Neural progenitor cell (in vitro differentiated cells): Measurements from ENCODE around the gene PRR15L. TPM values are rescaled to one million over a fixed set of nuclear protein-coding genes. Genes with fewer than 3 reads are reported as not detected.
"Not testable (repeated sequence)": the region's sequence is repeated elsewhere in the genome, so short reads cannot be mapped to it uniquely, and the experiment has no call there.

Source experiments
- DNase-seq: peaks from one replicate; pipeline ENCODE4 v3.0.0-alpha.2; 2016; ENCODE audit warnings: low spot score
- H2AFZ ChIP-seq: fragments of 200-600 bp; sonication (generic); replicated peaks from 2 replicates; pipeline ENCODE4 v1.6.1; 2016; ENCODE audit warnings: antibody characterized with exemption
- H3F3A ChIP-seq: fragments of 200-600 bp; sonication (generic); 2 replicates; pipeline ENCODE4 v1.6.1; 2016; ENCODE audit warnings: antibody characterized with exemption, low read depth
- H3K27ac ChIP-seq: fragments of 200-600 bp; sonication (generic); 2 replicates; pipeline ENCODE4 v1.5.1; 2016; ENCODE audit warnings: mild to moderate bottlenecking
- H3K27me3 ChIP-seq: fragments of 200-600 bp; sonication (generic); 2 replicates; pipeline ENCODE4 v1.6.1; 2016; ENCODE audit warnings: mild to moderate bottlenecking, moderate library complexity
- H3K36me3 ChIP-seq: fragments of 200-600 bp; sonication (generic); 2 replicates; pipeline ENCODE4 v1.5.1; 2016
- H3K4me1 ChIP-seq: fragments of 200-600 bp; sonication (generic); 2 replicates; pipeline ENCODE4 v1.6.1; 2016; ENCODE audit warnings: mixed run types
- H3K4me2 ChIP-seq: fragments of 200-600 bp; sonication (generic); 2 replicates; pipeline ENCODE4 v1.6.1; 2016
- H3K4me3 ChIP-seq: fragments of 200-600 bp; sonication (generic); 2 replicates; pipeline ENCODE4 v1.5.1; 2016
- H3K79me2 ChIP-seq: fragments of 200-600 bp; sonication (generic); 2 replicates; pipeline ENCODE4 v1.6.1; 2016; ENCODE audit warnings: low read depth
- H3K9ac ChIP-seq: fragments of 200-600 bp; sonication (generic); 2 replicates; pipeline ENCODE4 v1.6.1; 2016
- H3K9me3 ChIP-seq: fragments of 200-600 bp; sonication (generic); 2 replicates; pipeline ENCODE4 v1.5.1; 2016; ENCODE audit warnings: low read depth
- H4K20me1 ChIP-seq: fragments of 200-600 bp; sonication (generic); 2 replicates; pipeline ENCODE4 v1.6.1; 2016; ENCODE audit warnings: low read depth
- H3K27ac Mint-ChIP-seq: 3 replicates; pipeline ENCODE4 v1.8.0; 2021; ENCODE audit warnings: mixed read lengths
- H3K27me3 Mint-ChIP-seq: 2 replicates; pipeline ENCODE4 v1.8.0; 2022; ENCODE audit warnings: low read depth, mild to moderate bottlenecking, inconsistent platforms, moderate library complexity, mixed read lengths; ENCODE audit not compliant: insufficient read depth
- H3K36me3 Mint-ChIP-seq: 3 replicates; pipeline ENCODE4 v1.8.0; 2021; ENCODE audit warnings: mixed read lengths
- H3K4me1 Mint-ChIP-seq: 3 replicates; pipeline ENCODE4 v1.8.0; 2021; ENCODE audit warnings: mixed read lengths
- H3K4me3 Mint-ChIP-seq: 3 replicates; pipeline ENCODE4 v1.8.0; 2021; ENCODE audit warnings: mild to moderate bottlenecking, moderate library complexity, mixed read lengths
- H3K9me3 Mint-ChIP-seq: 3 replicates; pipeline ENCODE4 v1.8.0; 2020; ENCODE audit warnings: mixed read lengths
- EZH2 ChIP-seq: fragments of 200-600 bp; sonication (generic); IDR thresholded peaks from 2 replicates; pipeline ENCODE4 v1.6.1; 2017; ENCODE audit warnings: antibody characterized with exemption, mild to moderate bottlenecking, moderate library complexity
- EZH2phosphoT487 ChIP-seq: fragments of 200-600 bp; sonication (generic); IDR thresholded peaks from 2 replicates; pipeline ENCODE4 v1.6.1; 2017; ENCODE audit warnings: antibody characterized with exemption
- total RNA-seq: library from RNA; depleted of rRNA; stranded (reverse); fragments of >200 nt; gene quantifications from 2 replicates; pipeline ENCODE4 v1.2.3, GENCODE V29; 2015; ENCODE audit warnings: low replicate concordance
- TF ChIP-seq, protein P1 (sequence below): fragments of 200-600 bp; sonication (generic); IDR thresholded peaks from 2 replicates; pipeline ENCODE4 v1.5.1; 2017; ENCODE audit warnings: antibody characterized with exemption, mild to moderate bottlenecking

Gene PRR15L
- total RNA-seq, 1 donor from 2014 or later = not detected

DNA sequence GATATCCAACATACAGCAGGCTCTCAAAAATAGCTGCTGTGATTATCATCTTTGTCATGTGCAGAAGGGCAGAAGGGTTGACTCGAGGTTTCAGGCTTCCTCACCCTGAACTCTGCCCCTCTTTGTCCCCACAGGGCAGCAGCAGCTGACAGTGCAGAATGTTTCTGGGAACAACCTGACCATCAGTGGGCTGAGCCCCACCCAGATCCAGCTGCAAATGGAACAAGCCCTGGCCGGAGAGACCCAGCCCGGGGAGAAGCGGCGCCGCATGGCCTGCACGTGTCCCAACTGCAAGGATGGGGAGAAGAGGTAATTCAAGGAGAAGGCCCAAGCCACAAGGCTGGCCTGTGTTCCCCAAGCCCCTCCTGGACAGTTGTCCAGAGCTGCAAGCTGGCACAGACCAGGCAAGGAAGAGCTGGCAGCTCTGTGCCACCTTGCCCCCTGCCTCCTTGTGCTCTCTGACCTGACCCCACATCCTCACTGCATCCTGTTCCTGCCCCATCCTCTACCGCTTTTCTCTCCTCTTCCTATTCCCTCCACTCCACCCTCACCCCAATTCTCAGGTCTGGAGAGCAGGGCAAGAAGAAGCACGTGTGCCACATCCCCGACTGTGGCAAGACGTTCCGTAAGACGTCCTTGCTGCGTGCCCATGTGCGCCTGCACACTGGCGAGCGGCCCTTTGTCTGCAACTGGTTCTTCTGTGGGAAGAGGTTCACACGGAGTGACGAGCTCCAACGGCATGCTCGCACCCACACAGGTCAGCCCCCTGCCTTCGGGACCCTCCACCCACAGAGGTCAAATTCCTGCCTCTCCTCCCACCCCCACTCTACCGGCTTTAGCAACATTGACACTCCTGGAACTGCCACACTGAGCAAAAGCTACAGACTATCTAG, 32.7 kb downstream of the PRR15L start:
- no peak for TF ChIP-seq EZH2
- TF ChIP-seq, protein P1, sequence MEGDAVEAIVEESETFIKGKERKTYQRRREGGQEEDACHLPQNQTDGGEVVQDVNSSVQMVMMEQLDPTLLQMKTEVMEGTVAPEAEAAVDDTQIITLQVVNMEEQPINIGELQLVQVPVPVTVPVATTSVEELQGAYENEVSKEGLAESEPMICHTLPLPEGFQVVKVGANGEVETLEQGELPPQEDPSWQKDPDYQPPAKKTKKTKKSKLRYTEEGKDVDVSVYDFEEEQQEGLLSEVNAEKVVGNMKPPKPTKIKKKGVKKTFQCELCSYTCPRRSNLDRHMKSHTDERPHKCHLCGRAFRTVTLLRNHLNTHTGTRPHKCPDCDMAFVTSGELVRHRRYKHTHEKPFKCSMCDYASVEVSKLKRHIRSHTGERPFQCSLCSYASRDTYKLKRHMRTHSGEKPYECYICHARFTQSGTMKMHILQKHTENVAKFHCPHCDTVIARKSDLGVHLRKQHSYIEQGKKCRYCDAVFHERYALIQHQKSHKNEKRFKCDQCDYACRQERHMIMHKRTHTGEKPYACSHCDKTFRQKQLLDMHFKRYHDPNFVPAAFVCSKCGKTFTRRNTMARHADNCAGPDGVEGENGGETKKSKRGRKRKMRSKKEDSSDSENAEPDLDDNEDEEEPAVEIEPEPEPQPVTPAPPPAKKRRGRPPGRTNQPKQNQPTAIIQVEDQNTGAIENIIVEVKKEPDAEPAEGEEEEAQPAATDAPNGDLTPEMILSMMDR = no peak
- no peak for TF ChIP-seq EZH2phosphoT487
- peaks cover 21% of the 10 kb centered on the region for H3K36me3 Mint-ChIP-seq
- H3K4me1 Mint-ChIP-seq = peaks cover 5% of the 10 kb centered on the region
- H3K27me3 ChIP-seq = no peaks in the 10 kb centered on the region
- H3K9me3 Mint-ChIP-seq = no peaks in the 10 kb centered on the region
- no peak overlapping the region for H3K4me3 Mint-ChIP-seq
- no peaks in the 10 kb centered on the region for H3K4me1 ChIP-seq
- no peaks in the 10 kb centered on the region for H3F3A ChIP-seq
- H3K9me3 ChIP-seq = no peaks in the 10 kb centered on the region
- no peaks in the 10 kb centered on the region for H3K36me3 ChIP-seq
- no peaks in the 10 kb centered on the region for H3K79me2 ChIP-seq
- H2AFZ ChIP-seq = no peak overlapping the region
- no peak overlapping the region for H3K4me3 ChIP-seq
- H3K9ac ChIP-seq = no peak overlapping the region
- H3K27me3 Mint-ChIP-seq = peaks cover 7% of the 10 kb centered on the region
- DNase-seq = no peak
- no peaks in the 10 kb centered on the region for H4K20me1 ChIP-seq
- H3K4me2 ChIP-seq = no peak overlapping the region
- H3K27ac ChIP-seq = no peak overlapping the region
- H3K27ac Mint-ChIP-seq = no peak overlapping the region

DNA sequence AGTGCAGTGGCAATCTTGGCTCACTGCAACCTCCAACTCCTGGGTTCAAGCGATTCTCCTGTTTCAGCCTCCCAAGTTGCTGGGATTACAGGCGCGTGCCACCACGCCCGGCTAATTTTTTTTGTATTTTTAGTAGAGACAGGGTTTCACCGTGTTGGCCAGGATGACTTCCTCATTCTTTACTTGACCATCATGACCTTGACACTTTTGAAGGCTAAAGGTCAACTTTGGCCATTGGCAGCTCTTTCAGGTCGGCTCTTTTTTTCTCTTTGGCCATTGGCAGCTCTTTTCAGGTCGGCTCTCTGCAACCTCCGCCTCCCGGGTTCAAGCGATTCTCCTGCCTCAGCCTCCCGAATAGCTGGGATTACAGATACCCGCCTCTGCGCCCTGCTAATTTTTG, 37.8 kb downstream of the PRR15L start:
- H4K20me1 ChIP-seq, H3K9ac ChIP-seq, H3K27ac Mint-ChIP-seq, H3K9me3 ChIP-seq, H3K27ac ChIP-seq, H3K36me3 ChIP-seq, H3K79me2 ChIP-seq, H3K4me3 ChIP-seq, H3K9me3 Mint-ChIP-seq, H3K4me2 ChIP-seq, H2AFZ ChIP-seq, H3K4me1 Mint-ChIP-seq, H3K4me1 ChIP-seq, H3K4me3 Mint-ChIP-seq, H3K27me3 ChIP-seq, H3F3A ChIP-seq, DNase-seq, H3K27me3 Mint-ChIP-seq: not testable (repeated sequence)
- H3K36me3 Mint-ChIP-seq = peaks cover 19% of the 10 kb centered on the region

DNA sequence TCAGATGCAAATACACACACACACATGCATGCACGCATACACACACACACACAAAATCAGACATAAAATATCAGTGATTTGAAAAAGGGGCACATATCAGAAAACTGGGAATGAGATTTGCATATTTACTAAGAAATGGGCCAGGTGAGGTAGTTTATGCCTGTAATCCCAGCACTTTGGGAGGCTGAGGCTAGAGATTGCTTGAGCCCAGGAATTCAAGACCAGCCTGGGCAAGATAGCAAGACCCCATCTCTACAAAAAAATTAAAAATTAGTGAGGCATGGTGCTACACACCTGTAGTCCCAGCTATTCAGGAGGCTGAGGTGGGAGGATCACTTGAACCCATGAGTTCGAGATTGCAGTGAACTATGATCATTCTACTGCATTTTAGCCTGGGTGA, 38.7 kb downstream of the PRR15L start:
- no peak for DNase-seq
- TF ChIP-seq EZH2 = no peak
- TF ChIP-seq, protein P1 = no peak
- TF ChIP-seq EZH2phosphoT487 = no peak
- Mint-ChIP-seq H3K36me3 (peaks cover 20% of the 10 kb centered on the region), H3K27ac (no peak overlapping the region), H3K4me1 (no peaks in the 10 kb centered on the region), H3K27me3 (peaks cover 7% of the 10 kb centered on the region), H3K4me3 (no peak overlapping the region), H3K9me3 (no peaks in the 10 kb centered on the region)
- Histone ChIP-seq H3K36me3 (no peaks in the 10 kb centered on the region), H3K27me3 (no peaks in the 10 kb centered on the region), H3K4me2 (no peak overlapping the region), H4K20me1 (no peaks in the 10 kb centered on the region), H3K9ac (no peak overlapping the region), H3K79me2 (no peaks in the 10 kb centered on the region), H2AFZ (no peak overlapping the region), H3F3A (no peaks in the 10 kb centered on the region), H3K4me1 (no peaks in the 10 kb centered on the region), H3K4me3 (no peak overlapping the region), H3K27ac (no peak overlapping the region), H3K9me3 (no peaks in the 10 kb centered on the region)

DNA sequence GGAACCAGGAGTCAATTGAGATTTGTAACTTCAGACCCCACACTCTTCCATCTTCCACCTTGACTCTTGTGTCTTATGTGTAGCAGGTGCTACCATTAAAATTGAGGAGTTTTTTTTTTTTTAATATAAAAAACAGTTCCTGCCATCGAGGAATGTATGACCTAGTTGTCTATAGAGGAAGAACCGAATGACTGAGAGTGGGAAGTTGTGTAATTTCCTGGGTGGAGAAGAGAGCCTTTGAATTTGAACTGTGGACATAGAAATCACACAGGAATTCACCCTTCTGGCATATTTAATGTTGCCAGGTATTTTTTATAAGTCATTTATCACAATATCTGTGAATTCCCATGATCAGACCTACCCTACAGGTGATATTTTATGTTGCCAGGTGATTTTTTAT, 39.7 kb downstream of the PRR15L start:
- Mint-ChIP-seq H3K4me1 (no peaks in the 10 kb centered on the region), H3K4me3 (no peak overlapping the region), H3K9me3 (no peaks in the 10 kb centered on the region), H3K27me3 (peaks cover 6% of the 10 kb centered on the region), H3K27ac (no peak overlapping the region), H3K36me3 (peaks cover 20% of the 10 kb centered on the region)
- no peaks in the 10 kb centered on the region for H3F3A ChIP-seq
- H3K4me1 ChIP-seq = no peaks in the 10 kb centered on the region
- H3K9me3 ChIP-seq = no peaks in the 10 kb centered on the region
- DNase-seq = no peak
- H3K27ac ChIP-seq = no peak overlapping the region
- no peak overlapping the region for H2AFZ ChIP-seq
- no peaks in the 10 kb centered on the region for H3K36me3 ChIP-seq
- H3K79me2 ChIP-seq = no peaks in the 10 kb centered on the region
- no peaks in the 10 kb centered on the region for H3K27me3 ChIP-seq
- no peak overlapping the region for H3K4me3 ChIP-seq
- TF ChIP-seq, protein P1 = no peak
- TF ChIP-seq EZH2 (no peak), EZH2phosphoT487 (no peak)
- H4K20me1 ChIP-seq = no peaks in the 10 kb centered on the region
- no peak overlapping the region for H3K4me2 ChIP-seq
- H3K9ac ChIP-seq = no peak overlapping the region
